Stimulated activated CD8-positive, alpha-beta memory T cell treated with anti-CD3 and anti-CD28 coated beads, Interleukin-15, amount 100 ng/mL, for 4 hours (primary cell): ENCODE measurements around the gene SORCS2.
A peak's percentile ranks its signal among the peaks of the same experiment; 100 is the strongest.

Experiments
- DNase-seq, 2 donors: peaks; one replicate each; pipeline ENCODE4 v3.0.0-alpha.2; 2020; ENCODE audit warnings: low read depth in 2 of 2

Gene SORCS2

GRCh38 chr4:7192252-7193029, at the start of gene SORCS2:
Gene SORCS2 (plus strand): TSS chr4:7192538.
- DNase-seq, result peak in 1 of 2 donors; percentile 17

- DNase-seq, result no peak
Measured at GRCh38 chr4:7144374-7145290, 47.7 kb upstream of the SORCS2 start.

- no peak for DNase-seq
Measured at GRCh38 chr4:7145291-7145934, 46.9 kb upstream of the SORCS2 start.

- DNase-seq, result no peak
Measured at GRCh38 chr4:7146059-7146785, 46.1 kb upstream of the SORCS2 start.

GRCh38 chr4:7146786-7147115, 45.6 kb upstream of the SORCS2 start:
- DNase-seq, result no peak

GRCh38 chr4:7147261-7147660, 45.1 kb upstream of the SORCS2 start:
- no peak for DNase-seq

- no peak for DNase-seq
Measured at GRCh38 chr4:7147661-7148310, 44.6 kb upstream of the SORCS2 start.

GRCh38 chr4:7148337-7148736, 44.0 kb upstream of the SORCS2 start:
- no peak for DNase-seq

GRCh38 chr4:7150036-7150635, 42.2 kb upstream of the SORCS2 start:
- no peak for DNase-seq

- DNase-seq, result no peak
Measured at GRCh38 chr4:7151668-7152227, 40.6 kb upstream of the SORCS2 start.

- no peak for DNase-seq
Measured at GRCh38 chr4:7153711-7154110, 38.6 kb upstream of the SORCS2 start.

- DNase-seq, result no peak
Measured at GRCh38 chr4:7154351-7154981, 37.9 kb upstream of the SORCS2 start.

- DNase-seq, result no peak
Measured at GRCh38 chr4:7155590-7156071, 36.7 kb upstream of the SORCS2 start.

- no peak for DNase-seq
Measured at GRCh38 chr4:7156328-7156727, 36.0 kb upstream of the SORCS2 start.

GRCh38 chr4:7156761-7157488, 35.4 kb upstream of the SORCS2 start:
- no peak for DNase-seq

- no peak for DNase-seq
Measured at GRCh38 chr4:7157666-7158065, 34.7 kb upstream of the SORCS2 start.

- no peak for DNase-seq
Measured at GRCh38 chr4:7158081-7158750, 34.1 kb upstream of the SORCS2 start.

GRCh38 chr4:7158991-7159390, 33.3 kb upstream of the SORCS2 start:
- DNase-seq, result no peak

GRCh38 chr4:7159923-7160322, 32.4 kb upstream of the SORCS2 start:
- no peak for DNase-seq
